A549 (cell line): ENCODE measurements around the gene TUBA4B. TPM values are rescaled to one million over a fixed set of nuclear protein-coding genes. Genes with fewer than 3 reads are reported as not detected.

ENCODE experiments used
- ATAC-seq, 2 experiments: fragments of 200-7000 bp in 1 of 2; fragments of >200 bp in 1 of 2; cut with Nextera tagmentation in 1 of 2; cut with Tn5 transposase in 1 of 2; 3 replicates each; pipeline versions ENCODE4 v1.8.0 to v1.9.1; 2018 to 2020; ENCODE audit warnings: mild to moderate bottlenecking in 1 of 2, moderate library complexity in 1 of 2
- CTCF ChIA-PET: fragments of 300-600 bp; sonication (Branson Sonifier 250); formaldehyde crosslinking; extraction: SDS; loops from one replicate; lab custom pipeline; 2021; ENCODE audit warnings: antibody characterized with exemption, inconsistent platforms; lab: Yijun Ruan, JAX
- POLR2A ChIA-PET: fragments of 350-600 bp; formaldehyde crosslinking; extraction: SDS; loops from one replicate; lab custom pipeline; 2021; ENCODE audit warnings: antibody characterized with exemption, inconsistent platforms; lab: Yijun Ruan, JAX
- DNase-seq, 2 experiments: peaks; one replicate each; pipeline versions ENCODE4 v3.0.0 to v3.0.0-alpha.2; 2011 to 2016; ENCODE audit warnings: low read depth in 1 of 2, low spot score in 1 of 2
- FAIRE-seq: peaks from 2 replicates; lab custom pipeline; 2011; peaks lifted over from hg19 to GRCh38; lab: Jason Lieb, UNC
- H3K27ac ChIP-seq, 2 experiments: fragments of >200 bp; sonication (Bioruptor Twin); formaldehyde crosslinking; 3 replicates each; pipeline ENCODE4 v1.5.1; 2016 to 2017
- H3K4me1 ChIP-seq: fragments of >200 bp; sonication (Bioruptor Twin); formaldehyde crosslinking; 3 replicates; pipeline ENCODE4 v1.6.1; 2016
- H3K4me2 ChIP-seq: fragments of >200 bp; sonication (Bioruptor Twin); formaldehyde crosslinking; 3 replicates; pipeline ENCODE4 v1.6.1; 2016
- H3K4me3 ChIP-seq: fragments of >200 bp; sonication (Bioruptor Twin); formaldehyde crosslinking; 3 replicates; pipeline ENCODE4 v1.5.1; 2016
- H3K9me3 ChIP-seq: fragments of >200 bp; sonication (Bioruptor Twin); formaldehyde crosslinking; 3 replicates; pipeline ENCODE4 v1.6.1; 2016
- BCL3 ChIP-seq: fragments of >200 bp; sonication (Bioruptor Twin); formaldehyde crosslinking; IDR thresholded peaks from 3 replicates; pipeline ENCODE4 v1.6.1; 2016
- CHD2 ChIP-seq: fragments of 150-350 bp; IDR thresholded peaks from 2 replicates; pipeline ENCODE4 v1.6.1; 2014; ENCODE audit warnings: low read length; ENCODE audit not compliant: partially characterized antibody
- CTCF ChIP-seq: fragments of >200 bp; sonication (Bioruptor Twin); formaldehyde crosslinking; IDR thresholded peaks from 3 replicates; pipeline ENCODE4 v1.5.1; 2016
- E2F6 ChIP-seq: IDR thresholded peaks from 2 replicates; pipeline ENCODE4 v1.6.1; 2012; ENCODE audit warnings: low read depth, borderline replicate concordance
- EHMT2 ChIP-seq: fragments of 200-600 bp; sonication (generic); IDR thresholded peaks from 2 replicates; pipeline ENCODE4 v1.6.1; 2016; ENCODE audit warnings: antibody characterized with exemption, low read depth, mild to moderate bottlenecking, moderate library complexity
- ELK1 ChIP-seq: fragments of 150-350 bp; IDR thresholded peaks from 2 replicates; pipeline ENCODE4 v1.6.1; 2014; ENCODE audit warnings: low read depth, mild to moderate bottlenecking, low read length
- FOSB ChIP-seq: fragments of 250-450 bp; sonication (Bioruptor Pico); IDR thresholded peaks from 2 replicates; pipeline ENCODE4 v1.5.0; 2020; ENCODE audit warnings: mild to moderate bottlenecking, moderate library complexity
- FOXS1 ChIP-seq: fragments of 250-450 bp; sonication (Bioruptor Pico); IDR thresholded peaks from 2 replicates; pipeline ENCODE4 v1.5.0; 2020; ENCODE audit warnings: mild to moderate bottlenecking, moderate library complexity
- HMGXB4 ChIP-seq: fragments of 250-450 bp; sonication (Bioruptor Pico); IDR thresholded peaks from 2 replicates; pipeline ENCODE4 v1.5.0; 2021; ENCODE audit warnings: mild to moderate bottlenecking, moderate library complexity, borderline replicate concordance
- HOXA7 ChIP-seq: fragments of 250-450 bp; sonication (Bioruptor Pico); IDR thresholded peaks from 2 replicates; pipeline ENCODE4 v1.5.0; 2020; ENCODE audit warnings: mild to moderate bottlenecking, moderate library complexity
- JUN ChIP-seq, 2 experiments: fragments of >200 bp; sonication (Bioruptor Twin); formaldehyde crosslinking; IDR thresholded peaks; 2 replicates in 1 of 2; 3 replicates in 1 of 2; pipeline ENCODE4 v1.6.1; 2016 to 2017
- JUNB ChIP-seq: fragments of >200 bp; sonication (Bioruptor Twin); formaldehyde crosslinking; IDR thresholded peaks from 2 replicates; pipeline ENCODE4 v1.6.1; 2016
- KDM1A ChIP-seq: fragments of 200-600 bp; sonication (generic); IDR thresholded peaks from 2 replicates; pipeline ENCODE4 v1.6.1; 2016; ENCODE audit warnings: low read depth, mild to moderate bottlenecking
- KDM5A ChIP-seq: fragments of 200-600 bp; sonication (generic); IDR thresholded peaks from 2 replicates; pipeline ENCODE4 v1.6.1; 2016; ENCODE audit warnings: antibody characterized with exemption, mild to moderate bottlenecking
- MAX ChIP-seq: IDR thresholded peaks from 2 replicates; pipeline ENCODE4 v1.6.1; 2012
- MAZ ChIP-seq: fragments of 150-350 bp; IDR thresholded peaks from 2 replicates; pipeline ENCODE4 v1.6.1; 2014; ENCODE audit warnings: antibody characterized with exemption, low read depth, low read length, borderline replicate concordance
- MYC ChIP-seq: IDR thresholded peaks from 2 replicates; pipeline ENCODE4 v1.6.1; 2012; ENCODE audit warnings: mild to moderate bottlenecking, inconsistent platforms, low read length, improper control_type of control experiment, borderline replicate concordance
- NFE2L2 ChIP-seq: fragments of 150-350 bp; conservative IDR thresholded peaks from 2 replicates; pipeline ENCODE4 v1.6.1; 2014; ENCODE audit warnings: low read length
- NPAS2 ChIP-seq: fragments of 250-450 bp; sonication (Bioruptor Pico); IDR thresholded peaks from 2 replicates; pipeline ENCODE4 v1.8.0; 2022; ENCODE audit warnings: mild to moderate bottlenecking, moderate library complexity, borderline replicate concordance
- NR3C1 ChIP-seq: fragments of >200 bp; sonication (Bioruptor Twin); formaldehyde crosslinking; IDR thresholded peaks from 3 replicates; pipeline ENCODE4 v1.6.1; 2017
- POLR2A ChIP-seq: IDR thresholded peaks from 2 replicates; pipeline ENCODE4 v1.6.1; 2012; ENCODE audit warnings: mild to moderate bottlenecking, low read length
- POLR2AphosphoS2 ChIP-seq: conservative IDR thresholded peaks from 2 replicates; pipeline ENCODE4 v1.6.1; 2012; ENCODE audit warnings: low read length, improper control_type of control experiment, inconsistent platforms
- RAD21 ChIP-seq, 2 experiments: fragments of >200 bp in 1 of 2; sonication (Bioruptor Twin) in 1 of 2; formaldehyde crosslinking in 1 of 2; IDR thresholded peaks in 1 of 2; conservative IDR thresholded peaks in 1 of 2; 2 replicates in 1 of 2; 3 replicates in 1 of 2; pipeline ENCODE4 v1.6.1; 2012 to 2018; ENCODE audit warnings: inconsistent platforms in 1 of 2
- RCOR1 ChIP-seq: fragments of 150-350 bp; IDR thresholded peaks from 2 replicates; pipeline ENCODE4 v1.6.1; 2014; ENCODE audit warnings: antibody characterized with exemption, low read length, low read depth
- REST ChIP-seq: fragments of 200-600 bp; sonication (generic); IDR thresholded peaks from 2 replicates; pipeline ENCODE4 v1.6.1; 2016; ENCODE audit warnings: antibody characterized with exemption, mild to moderate bottlenecking, moderate library complexity
- RNF2 ChIP-seq: fragments of 200-600 bp; sonication (generic); IDR thresholded peaks from 2 replicates; pipeline ENCODE4 v1.6.1; 2016; ENCODE audit warnings: low read depth, mild to moderate bottlenecking, antibody characterized with exemption, moderate library complexity, borderline replicate concordance
- ZFP36 ChIP-seq: fragments of 450-650 bp; IDR thresholded peaks from 2 replicates; pipeline ENCODE4 v1.6.1; 2014; ENCODE audit warnings: borderline replicate concordance; ENCODE audit not compliant: partially characterized antibody
- WGBS: methylation state at CpG from one replicate; pipeline ENCODE4 v1.1.6; 2017; ENCODE audit errors: missing lambda C conversion rate; 5-methylcytosine and 5-hydroxymethylcytosine counted together
- polyA minus RNA-seq: library from RNA; depleted of rRNA, polyadenylated mRNA; stranded (reverse); fragments of >200 nt; gene quantifications from 2 replicates; pipeline ENCODE4 v1.2.3, GENCODE V29; 2011; rRNA and poly(A)+ RNA removed
- polyA plus RNA-seq, 4 experiments: library from polyadenylated mRNA; depleted of rRNA in 3 of 4; stranded (reverse); fragments of >200 nt; fragmentation: RNase III in 1 of 4; extraction: RNeasy Plus Mini Kit Qiagen cat#74134 plus additional on column Dnase treatment in 1 of 4; gene quantifications; 2 replicates in 3 of 4; 3 replicates in 1 of 4; pipeline ENCODE4 v1.2.3, GENCODE V29; 2011 to 2017

Gene TUBA4B
- polyA plus RNA-seq (2011; rRNA removed) (0.94 and 1.3 TPM in 2 replicates), polyA plus RNA-seq (2017; fragmentation: RNase III; extraction: RNeasy Plus Mini Kit Qiagen cat#74134 plus additional on column Dnase treatment) (0.55 to 0.73 TPM (median 0.71 TPM) in 3 replicates), polyA minus RNA-seq (1.2 and 1.5 TPM in 2 replicates)
- 1.1 and 1.3 TPM in 2 replicates for polyA plus RNA-seq (2012; cell fraction: cytosol; rRNA removed)
- 0.73 and 0.80 TPM in 2 replicates for polyA plus RNA-seq (2012; cell fraction: nucleus; rRNA removed)

GRCh38 chr2:219252900-219253752, at the start of gene TUBA4B:
TSS of gene TUBA4B (plus strand) at chr2:219253243. CDS start at chr2:219253408, 165 bp downstream.
- ChIA-PET CTCF (interaction anchor here (0.6 to 12.6 kb wide), 13 partner anchors 10 to 277 kb away, joined by 3 to 241 read pairs (median 4); partner anchors contain the start of genes ANKZF1, ATG9A and DNAJB2), POLR2A (interaction anchor here (0.6 to 4.5 kb wide), 13 partner anchors 8 to 260 kb away, joined by 3 to 65 read pairs (median 5); partner anchors contain the start of genes ANKZF1, ATG9A, DNAJB2 and GLB1L)
- DNase-seq (peak; percentile 6 to 43), ATAC-seq (peak; percentile 7 to 25), FAIRE-seq (no peak)
- no peaks in the 10 kb centered on the region for H3K9me3 ChIP-seq
- under 1% methylated on average over 30 of the region's 49 CpGs for WGBS
- peak within 1 kb of the TSS; percentile 71 for H3K4me3 ChIP-seq
- H3K4me2 ChIP-seq = peak within 1 kb of the TSS; percentile 96
- peaks cover 46% of the 10 kb centered on the region for H3K4me1 ChIP-seq
- peak within 1 kb of the TSS; percentile 90 for H3K27ac ChIP-seq
- TF ChIP-seq HMGXB4 = no peak
- no peak for TF ChIP-seq NPAS2
- no peak for TF ChIP-seq JUNB
- TF ChIP-seq E2F6 = peak; percentile 69; the same call in 1 of the 2 replicates
- TF ChIP-seq RCOR1 = no peak
- no peak for TF ChIP-seq POLR2AphosphoS2
- no peak for TF ChIP-seq FOSB (CRISPR knock-in tag)
- no peak for TF ChIP-seq CTCF
- TF ChIP-seq MAX = peak; percentile 81
- no peak for TF ChIP-seq POLR2A
- TF ChIP-seq RAD21 (conservative IDR thresholded peaks at IDR 0.05 in 1 of 2, IDR thresholded peaks at IDR 0.05 in 1 of 2) = no peak
- TF ChIP-seq CHD2 = no peak
- 0 out of 2 replicates have a peak, but pooled peaks have one; percentile 34 for TF ChIP-seq NFE2L2
- no peak for TF ChIP-seq FOXS1 (CRISPR knock-in tag)
- no peak for TF ChIP-seq REST
- no peak for TF ChIP-seq BCL3
- TF ChIP-seq NR3C1 = no peak
- TF ChIP-seq MYC = peak; percentile 69; the same call in 1 of the 2 replicates
- TF ChIP-seq HOXA7 = no peak
- TF ChIP-seq ZFP36 = no peak
- TF ChIP-seq EHMT2 = no peak
- TF ChIP-seq KDM1A = no peak
- TF ChIP-seq RNF2 = no peak
- TF ChIP-seq KDM5A = no peak
- peak in 1 of 2 experiments; percentile 20; a peak in 1 of 5 replicates for TF ChIP-seq JUN (IDR thresholded peaks at IDR 0.05)
- no peak for TF ChIP-seq MAZ
- TF ChIP-seq ELK1 = no peak
